Measurements from ENCODE around the gene KSR1.

GRCh38 chr17:27575912-27576252 is 119.6 kb downstream of the KSR1 start:
- TF ChIP-seq POLR2A (IDR thresholded peaks at IDR 0.05) (no peak), CTCF (IDR thresholded peaks at IDR 0.05) (no peak)
